Measurements from ENCODE around the gene ARHGAP28. TPM values are rescaled to one million over a fixed set of nuclear protein-coding genes. Genes with fewer than 3 reads are reported as not detected.

The ARHGAP28 gene
- total RNA-seq, 1 donor from 2014 or later, result 1.5 TPM

GRCh38 chr18:6708890-6709289 is 20.6 kb upstream of the ARHGAP28 start:
- no peak overlapping the region for H3K4me3 ChIP-seq
- no peaks in the 10 kb centered on the region for H3K27me3 ChIP-seq (ENCODE audit: low read depth)
- no peak for DNase-seq
- no peak for TF ChIP-seq CTCF (IDR thresholded peaks at IDR 0.05; ENCODE audit: borderline replicate concordance)
- no peak overlapping the region for H3K27ac ChIP-seq (replicated peaks)
- H3K4me1 ChIP-seq, result no peaks in the 10 kb centered on the region
- H3K9me3 ChIP-seq (replicated peaks), result peaks cover 7% of the 10 kb centered on the region
- H3K36me3 ChIP-seq, result no peaks in the 10 kb centered on the region
- intact Hi-C loops (cut with micrococcal nuclease), result no loop called here

GRCh38 chr18:6711467-6711866 is 18.0 kb upstream of the ARHGAP28 start:
- no peaks in the 10 kb centered on the region for H3K36me3 ChIP-seq
- no peak for TF ChIP-seq CTCF (IDR thresholded peaks at IDR 0.05; ENCODE audit: borderline replicate concordance)
- intact Hi-C loops (cut with micrococcal nuclease), result no loop called here
- no peak overlapping the region for H3K27ac ChIP-seq (replicated peaks)
- no peak for DNase-seq
- no peaks in the 10 kb centered on the region for H3K4me1 ChIP-seq
- H3K9me3 ChIP-seq (replicated peaks), result no peaks in the 10 kb centered on the region
- no peaks in the 10 kb centered on the region for H3K27me3 ChIP-seq (ENCODE audit: low read depth)
- no peak overlapping the region for H3K4me3 ChIP-seq

GRCh38 chr18:6712401-6712800 is 17.1 kb upstream of the ARHGAP28 start:
- H3K9me3 ChIP-seq (replicated peaks), result no peaks in the 10 kb centered on the region
- no peak overlapping the region for H3K27ac ChIP-seq (replicated peaks)
- no peaks in the 10 kb centered on the region for H3K4me1 ChIP-seq
- DNase-seq, result no peak
- no peak for TF ChIP-seq CTCF (IDR thresholded peaks at IDR 0.05; ENCODE audit: borderline replicate concordance)
- H3K36me3 ChIP-seq, result no peaks in the 10 kb centered on the region
- H3K4me3 ChIP-seq, result no peak overlapping the region
- no peaks in the 10 kb centered on the region for H3K27me3 ChIP-seq (ENCODE audit: low read depth)
- intact Hi-C loops (cut with micrococcal nuclease), result no loop called here

- Histone ChIP-seq H3K4me3 (no peak overlapping the region), H3K9me3 (replicated peaks) (no peaks in the 10 kb centered on the region), H3K27me3 (ENCODE audit: low read depth) (no peaks in the 10 kb centered on the region), H3K27ac (replicated peaks) (no peak overlapping the region), H3K36me3 (no peaks in the 10 kb centered on the region), H3K4me1 (no peaks in the 10 kb centered on the region)
- no peak for TF ChIP-seq CTCF (IDR thresholded peaks at IDR 0.05; ENCODE audit: borderline replicate concordance)
- intact Hi-C loops (cut with micrococcal nuclease), result no loop called here
- no peak for DNase-seq
Observed at GRCh38 chr18:6714010-6714409, 15.5 kb upstream of the ARHGAP28 start.

- no peak for DNase-seq
- no peak for TF ChIP-seq CTCF (IDR thresholded peaks at IDR 0.05; ENCODE audit: borderline replicate concordance)
- no peaks in the 10 kb centered on the region for H3K4me1 ChIP-seq
- no peaks in the 10 kb centered on the region for H3K9me3 ChIP-seq (replicated peaks)
- no peak overlapping the region for H3K4me3 ChIP-seq
- intact Hi-C loops (cut with micrococcal nuclease), result no loop called here
- H3K27me3 ChIP-seq (ENCODE audit: low read depth), result no peaks in the 10 kb centered on the region
- H3K36me3 ChIP-seq, result no peaks in the 10 kb centered on the region
- H3K27ac ChIP-seq (replicated peaks), result no peak overlapping the region
Observed at GRCh38 chr18:6718267-6718666, 11.2 kb upstream of the ARHGAP28 start.
